NOMO-1 (cell line): Measurements from ENCODE around the gene FMO2.

Experiments
- DNase-seq, 2 experiments: peaks; one replicate each; lab custom pipeline; 2025; ENCODE audit not compliant: unreplicated experiment in 2 of 2; lab: John Stamatoyannopoulos, UW

Gene FMO2, protein sequence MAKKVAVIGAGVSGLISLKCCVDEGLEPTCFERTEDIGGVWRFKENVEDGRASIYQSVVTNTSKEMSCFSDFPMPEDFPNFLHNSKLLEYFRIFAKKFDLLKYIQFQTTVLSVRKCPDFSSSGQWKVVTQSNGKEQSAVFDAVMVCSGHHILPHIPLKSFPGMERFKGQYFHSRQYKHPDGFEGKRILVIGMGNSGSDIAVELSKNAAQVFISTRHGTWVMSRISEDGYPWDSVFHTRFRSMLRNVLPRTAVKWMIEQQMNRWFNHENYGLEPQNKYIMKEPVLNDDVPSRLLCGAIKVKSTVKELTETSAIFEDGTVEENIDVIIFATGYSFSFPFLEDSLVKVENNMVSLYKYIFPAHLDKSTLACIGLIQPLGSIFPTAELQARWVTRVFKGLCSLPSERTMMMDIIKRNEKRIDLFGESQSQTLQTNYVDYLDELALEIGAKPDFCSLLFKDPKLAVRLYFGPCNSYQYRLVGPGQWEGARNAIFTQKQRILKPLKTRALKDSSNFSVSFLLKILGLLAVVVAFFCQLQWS

DNA sequence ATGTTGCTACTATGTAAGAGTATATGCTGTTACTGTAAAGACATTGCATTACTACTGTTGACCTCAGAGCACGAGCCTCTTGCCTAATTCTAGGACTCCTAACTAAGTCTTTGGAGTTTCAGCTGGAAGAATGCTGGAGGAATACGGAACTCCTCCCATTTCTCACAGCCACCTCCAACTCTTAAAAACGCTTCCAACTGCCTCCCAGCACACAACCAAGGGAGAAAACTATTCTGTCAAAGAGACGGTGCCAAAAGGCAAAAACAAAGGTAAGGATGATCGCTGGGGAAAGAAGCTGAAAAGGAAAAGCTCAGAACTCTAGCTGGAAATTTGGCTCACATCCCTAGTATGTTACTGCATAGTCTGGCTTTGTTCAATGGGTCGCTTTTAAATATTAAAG, at the start of gene FMO2:
TSS of gene FMO2 (plus strand) at position 210 of the 400 bp plus-strand sequence. CDS start 414 bp downstream, outside the sequence.
- DNase-seq: no peak

DNA sequence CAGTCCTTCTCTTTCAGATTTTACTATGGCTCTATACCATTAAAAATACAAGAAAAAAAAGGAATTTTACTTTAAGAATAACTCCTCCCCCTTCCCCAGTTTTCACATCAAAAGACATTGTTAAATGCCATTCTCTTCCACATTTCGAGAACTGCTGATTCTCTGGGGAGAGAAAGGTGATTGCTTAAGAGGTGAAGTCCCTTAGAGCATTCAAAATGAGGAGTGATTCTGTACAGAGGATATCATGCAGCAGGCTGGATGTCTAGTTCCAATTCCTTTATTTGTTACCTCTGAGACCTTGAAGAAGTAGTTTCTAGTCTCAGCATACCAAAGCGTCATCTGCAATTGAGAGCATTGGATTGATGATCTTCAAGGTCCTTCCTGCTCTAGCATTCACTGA, 47.5 kb upstream of the FMO2 start:
- no peak for DNase-seq

DNA sequence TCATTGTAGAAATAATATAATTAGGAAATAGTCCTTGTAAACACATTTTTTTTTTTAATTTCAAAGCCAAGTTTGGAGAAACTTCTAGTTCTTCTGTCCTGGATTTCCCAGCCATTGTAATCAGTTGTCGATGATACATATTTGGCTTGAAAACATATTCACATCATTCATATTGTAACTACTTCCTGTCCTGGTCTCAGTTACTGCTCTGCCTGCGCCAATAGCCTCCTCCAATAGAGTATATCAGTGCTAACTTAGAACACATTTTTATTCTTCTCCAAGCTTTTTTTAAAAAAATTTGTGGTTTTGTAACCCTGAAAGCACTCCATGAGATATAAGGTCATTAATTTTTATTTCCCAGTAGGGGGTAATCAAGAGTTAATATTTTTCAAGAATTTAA, 46.1 kb upstream of the FMO2 start:
- no peak for DNase-seq

DNA sequence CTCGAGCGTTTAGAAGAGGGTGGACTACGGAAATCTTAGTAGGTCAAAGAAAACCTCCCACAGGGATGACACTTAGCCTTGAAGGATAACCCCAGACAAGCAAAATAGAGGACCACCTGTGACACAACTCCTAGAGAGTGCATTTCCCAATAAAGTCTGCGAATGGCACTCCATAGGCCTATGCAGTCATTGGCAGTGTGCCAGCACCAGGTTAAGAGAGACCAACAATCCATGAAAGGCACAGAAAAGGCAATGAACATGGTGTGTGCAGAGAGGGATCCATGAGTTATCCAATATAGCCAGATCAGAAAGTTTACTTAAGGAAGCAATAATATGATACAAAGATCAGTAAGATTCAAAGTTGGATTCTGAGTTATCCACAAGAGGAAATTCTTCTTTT, 45.2 kb upstream of the FMO2 start:
- DNase-seq: no peak

DNA sequence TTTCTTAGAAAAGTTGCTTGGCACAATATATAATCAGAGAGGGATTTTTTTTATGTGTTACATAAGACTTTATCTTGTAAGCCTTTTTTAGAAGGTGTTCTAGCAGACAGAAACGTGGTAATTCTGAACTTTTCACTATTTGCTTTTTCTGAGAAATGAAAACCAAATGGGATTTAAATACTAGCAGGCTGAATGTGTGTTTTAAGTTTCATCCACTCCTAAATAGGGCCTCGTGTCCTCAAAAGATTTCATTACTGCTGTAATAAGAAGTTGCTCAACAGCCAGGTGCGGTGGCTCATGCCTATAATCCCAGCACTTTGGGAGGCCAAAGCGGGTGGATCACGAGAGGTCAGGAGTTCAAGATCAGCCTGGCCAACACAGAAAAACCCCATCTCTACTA, 44.7 kb upstream of the FMO2 start:
- DNase-seq: no peak

DNA sequence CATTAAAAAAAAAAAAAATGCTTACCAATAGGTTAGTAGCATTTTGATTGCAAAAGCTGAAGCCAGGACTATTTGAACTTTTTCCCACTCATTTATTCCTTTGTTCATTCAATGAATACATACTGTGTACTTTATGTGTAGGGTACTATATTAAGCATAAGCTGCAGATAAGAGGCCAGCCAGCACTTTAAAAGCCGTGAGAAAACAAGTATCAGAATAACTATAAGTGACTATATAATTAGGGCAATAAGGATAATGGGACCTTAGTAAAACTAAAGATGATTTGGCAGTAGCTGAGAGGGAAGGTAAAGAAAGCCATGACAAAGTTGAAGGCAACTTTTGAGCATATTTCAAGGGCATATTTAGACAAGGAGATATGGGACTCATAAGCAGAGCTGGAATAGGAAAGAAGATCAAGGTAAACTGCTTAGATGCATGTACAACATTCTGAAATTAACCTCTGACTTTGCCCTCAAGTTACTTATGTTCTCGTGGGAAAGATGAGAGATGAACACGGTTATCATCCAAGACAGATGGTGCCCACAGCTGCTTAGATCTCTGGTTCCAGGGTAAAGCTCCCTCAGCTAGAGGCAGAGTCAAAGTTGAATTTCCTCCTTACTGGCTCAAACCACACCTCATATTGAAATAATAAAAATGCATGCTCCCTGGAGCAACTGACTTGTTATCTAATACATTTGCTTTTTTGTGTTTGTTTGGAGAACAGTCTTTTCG, 44.0 kb upstream of the FMO2 start:
- DNase-seq: no peak

DNA sequence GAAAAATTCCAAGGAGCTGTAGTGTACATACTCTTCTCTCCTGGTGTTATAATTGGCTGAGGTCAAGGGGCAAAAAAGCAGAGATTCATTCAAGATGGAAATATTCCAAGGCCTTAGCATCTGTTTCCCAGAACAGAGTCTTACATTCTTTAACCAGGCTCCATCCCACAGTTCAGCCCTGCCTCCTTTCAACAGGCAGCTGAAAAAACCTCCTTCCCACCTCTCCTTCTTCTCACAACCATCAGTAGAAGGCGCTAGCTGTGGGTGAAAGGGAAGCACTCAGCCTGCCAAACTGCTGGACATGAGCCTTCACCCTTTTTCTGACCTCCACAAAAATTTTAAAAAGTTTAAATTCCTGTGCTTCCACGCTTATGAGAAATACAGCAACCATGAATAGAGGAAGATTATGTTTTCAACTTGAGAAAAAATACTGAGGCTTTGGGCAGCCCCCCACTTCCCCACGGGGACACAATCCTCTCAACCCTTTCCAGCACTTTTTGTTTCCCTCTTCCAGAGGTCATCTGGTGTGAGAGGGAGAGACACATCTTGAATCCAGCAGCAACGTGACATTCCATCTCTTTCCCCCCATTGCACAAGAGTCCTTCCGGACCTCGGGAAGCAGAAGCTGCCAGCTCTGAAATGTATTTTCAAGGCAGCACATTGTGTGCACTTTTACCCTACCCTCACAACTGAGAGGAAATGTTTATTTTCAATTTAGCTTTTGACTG, 43.2 kb upstream of the FMO2 start:
- DNase-seq: no peak

DNA sequence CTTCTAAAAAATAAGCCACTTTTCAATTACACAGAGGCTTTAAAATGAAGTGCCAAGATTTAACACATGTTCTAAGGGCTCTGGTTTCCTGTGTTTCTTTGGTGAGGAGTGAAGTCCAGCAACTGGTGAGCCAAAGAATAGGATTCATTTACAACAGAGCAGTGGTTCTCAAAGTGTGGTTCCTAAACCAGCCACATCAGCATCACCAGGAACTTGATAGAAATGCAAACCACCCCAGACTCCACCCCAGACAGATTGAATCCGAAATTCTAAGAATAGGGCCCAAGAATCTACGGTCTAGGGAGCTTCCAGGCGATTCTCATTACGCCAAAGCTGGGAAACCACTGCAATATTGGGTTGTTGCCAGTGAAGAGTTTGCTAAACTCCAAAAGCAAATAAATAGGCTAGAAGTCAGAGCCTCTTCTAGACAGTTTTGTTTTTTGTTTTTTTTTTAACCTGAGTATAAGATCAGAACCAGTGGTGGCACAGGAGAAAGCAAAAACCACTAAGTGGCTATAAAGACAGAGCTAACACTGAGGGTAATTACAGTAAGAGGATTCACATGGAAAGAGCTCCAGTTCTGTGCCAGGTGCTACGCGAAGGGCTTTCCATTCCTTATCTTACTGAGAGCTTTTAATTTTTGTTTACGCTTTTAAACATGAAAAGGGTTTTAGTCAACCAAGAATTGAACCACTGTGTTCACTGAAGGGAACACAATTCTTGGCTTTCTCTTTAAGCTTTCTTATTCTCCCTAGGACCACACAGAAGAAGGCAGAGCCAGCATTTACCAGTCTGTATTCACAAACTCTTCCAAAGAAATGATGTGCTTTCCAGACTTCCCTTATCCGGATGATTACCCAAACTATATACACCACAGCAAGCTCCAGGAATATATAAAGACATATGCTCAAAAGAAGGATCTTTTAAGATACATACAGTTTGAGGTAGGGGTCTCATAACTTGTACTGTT, 42.4 kb upstream of the FMO2 start:
- no peak for DNase-seq

DNA sequence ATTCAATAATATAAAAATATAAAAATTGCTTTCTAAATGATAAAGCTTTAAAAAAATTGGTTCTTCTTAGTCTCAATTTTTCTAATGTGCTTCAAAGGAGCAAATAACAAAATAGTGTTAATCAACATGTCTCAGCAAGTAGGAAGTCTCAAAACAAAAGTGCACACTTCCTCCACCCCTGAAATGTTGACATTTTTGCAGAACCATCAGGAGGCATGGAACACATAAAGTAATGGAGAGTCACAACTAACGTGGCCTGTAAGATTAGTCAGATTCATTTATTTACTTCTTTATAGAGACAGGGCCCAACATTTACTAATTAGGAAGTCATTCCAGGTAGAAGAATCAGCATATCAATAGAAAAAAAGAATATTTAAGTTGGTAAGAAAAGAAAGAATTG, 34.9 kb upstream of the FMO2 start:
- no peak for DNase-seq

DNA sequence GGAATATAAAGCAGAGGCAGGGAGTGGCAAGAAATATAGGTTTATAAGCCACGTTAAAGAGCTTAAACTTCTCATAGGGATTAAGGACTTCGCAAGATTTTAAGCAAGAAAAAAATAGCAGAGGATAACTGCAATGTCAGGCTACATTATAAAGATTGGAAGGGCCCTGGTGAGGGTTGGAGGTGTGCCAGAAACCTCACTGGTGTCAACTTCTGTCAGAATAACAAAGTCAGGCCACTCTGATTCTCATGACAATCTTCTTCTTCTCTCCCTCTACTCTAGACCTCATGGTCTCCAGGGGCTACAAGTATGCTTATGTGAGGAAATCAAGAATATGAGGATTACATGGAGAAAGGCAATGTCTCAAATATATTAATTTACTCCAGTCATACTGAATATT, 32.6 kb upstream of the FMO2 start:
- no peak for DNase-seq

DNA sequence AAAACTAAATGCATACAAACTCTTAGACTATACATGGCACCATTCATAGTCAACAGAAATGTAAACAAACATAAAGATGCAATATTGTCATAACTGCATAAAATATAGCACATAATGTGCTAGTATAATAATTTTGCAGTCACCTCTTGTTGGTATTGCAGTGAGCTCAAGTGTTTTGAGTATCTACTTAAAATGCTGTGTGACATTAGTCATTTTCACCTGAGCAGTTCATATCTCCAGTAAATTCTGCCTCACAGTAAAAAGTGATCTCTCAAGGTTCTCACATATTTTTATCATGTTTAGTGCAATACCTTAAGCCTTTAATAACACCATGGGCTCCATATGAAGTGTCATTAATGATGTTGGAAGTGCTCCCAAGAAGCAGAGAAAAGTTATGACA, 29.6 kb upstream of the FMO2 start:
- DNase-seq: no peak

DNA sequence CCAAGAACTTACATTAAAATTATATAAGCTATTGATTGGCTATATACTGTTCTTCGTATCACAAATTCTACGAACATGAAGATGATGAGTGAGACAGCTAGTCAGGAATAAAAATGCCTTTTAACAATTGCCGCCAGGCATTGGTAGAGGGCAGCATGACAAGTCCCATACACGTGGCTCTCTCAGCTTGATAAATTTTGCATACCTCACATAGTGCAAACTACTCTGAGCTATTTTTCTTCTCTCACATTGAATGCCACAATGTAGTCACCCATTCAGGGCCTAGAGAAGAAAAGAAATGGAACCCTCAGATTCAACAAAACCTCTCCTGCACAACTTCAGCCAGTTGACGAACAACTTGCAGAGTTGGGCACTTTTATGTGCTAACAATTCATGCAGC, 27.0 kb upstream of the FMO2 start:
- DNase-seq: no peak

DNA sequence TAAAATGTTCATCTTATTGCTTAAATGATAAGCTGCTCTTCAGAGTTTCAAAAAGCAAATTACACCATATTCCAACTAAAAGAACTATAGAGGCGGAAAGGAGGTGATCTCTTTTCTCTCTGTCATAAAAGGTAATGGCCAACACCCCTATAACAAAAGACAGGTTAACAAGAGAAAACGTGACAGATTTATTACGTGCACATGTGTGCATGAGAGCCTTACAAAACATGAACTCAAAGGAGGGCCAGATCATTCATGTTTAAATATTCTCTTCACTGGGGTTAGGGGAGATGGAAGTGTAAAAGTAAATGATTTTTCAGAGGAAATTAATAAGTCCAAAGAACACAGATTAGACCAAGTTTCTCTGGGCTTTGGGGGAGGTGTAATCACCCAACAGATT, 26.5 kb upstream of the FMO2 start:
- no peak for DNase-seq

DNA sequence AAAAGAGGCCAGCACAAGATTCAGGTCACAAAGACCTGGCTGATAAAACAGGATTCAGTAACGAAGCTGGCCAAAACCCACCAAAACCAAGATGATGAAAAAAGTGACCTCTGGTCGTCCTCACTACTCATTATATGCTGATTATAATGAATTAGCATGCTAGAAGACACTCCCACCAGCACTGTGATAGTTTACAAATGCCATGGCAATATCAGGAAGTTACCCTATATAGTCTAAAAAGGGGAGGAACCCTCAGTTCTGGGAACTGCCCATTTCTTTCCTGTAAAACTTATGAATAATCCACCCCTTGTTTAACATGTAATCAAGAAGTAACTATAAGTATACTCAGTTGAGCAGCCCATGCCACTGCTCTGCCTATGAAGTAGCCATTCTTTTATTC, 26.0 kb upstream of the FMO2 start:
- DNase-seq: no peak

DNA sequence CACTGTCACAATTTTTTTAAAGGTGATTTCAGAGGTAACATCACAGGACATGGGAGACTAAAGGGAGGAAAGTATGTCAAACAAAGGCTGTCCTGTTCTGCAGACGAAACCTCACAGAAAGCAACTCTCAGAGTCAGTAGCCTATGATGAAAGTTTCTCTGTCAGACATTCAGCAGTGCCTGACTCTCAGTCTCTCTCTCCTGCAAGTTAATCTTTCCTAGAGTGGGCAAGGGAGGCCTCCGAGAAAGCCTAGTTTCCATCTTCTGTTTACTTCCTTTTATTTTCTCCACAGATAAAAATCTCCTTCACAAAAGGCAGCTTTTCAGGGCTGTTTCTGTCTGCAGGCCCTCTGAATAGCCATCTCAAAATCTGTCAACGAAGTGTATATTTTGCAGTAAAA, 24.9 kb upstream of the FMO2 start:
- no peak for DNase-seq

DNA sequence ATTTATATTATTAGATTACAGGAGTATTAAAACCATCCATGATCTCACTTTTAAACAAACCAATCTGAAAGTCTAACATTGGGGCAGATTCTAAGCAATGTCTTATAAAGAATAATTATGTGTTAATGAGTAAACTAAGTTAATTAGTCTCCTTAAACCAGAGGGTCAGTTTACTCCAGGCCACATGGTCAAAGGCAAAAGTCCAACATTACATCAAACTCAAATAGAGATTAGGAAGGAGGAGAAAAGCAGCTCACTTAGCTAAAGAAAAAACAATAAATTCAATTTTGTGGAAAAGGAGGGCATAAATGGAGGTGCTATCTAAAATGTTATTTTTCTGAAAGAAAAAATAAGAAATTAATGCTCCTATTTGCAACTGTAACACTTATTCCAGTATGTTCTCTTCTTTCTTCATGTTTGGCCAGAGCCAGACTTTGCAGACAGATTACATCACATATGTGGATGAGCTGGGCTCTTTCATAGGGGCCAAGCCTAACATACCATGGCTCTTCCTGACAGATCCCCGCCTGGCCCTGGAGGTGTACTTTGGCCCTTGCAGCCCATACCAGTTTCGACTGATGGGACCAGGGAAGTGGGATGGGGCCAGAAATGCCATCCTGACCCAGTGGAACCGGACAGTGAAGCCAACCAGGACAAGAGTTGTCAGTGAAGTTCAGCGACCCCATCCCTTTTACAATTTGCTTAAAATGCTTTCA, 24.3 kb upstream of the FMO2 start:
- DNase-seq: no peak

DNA sequence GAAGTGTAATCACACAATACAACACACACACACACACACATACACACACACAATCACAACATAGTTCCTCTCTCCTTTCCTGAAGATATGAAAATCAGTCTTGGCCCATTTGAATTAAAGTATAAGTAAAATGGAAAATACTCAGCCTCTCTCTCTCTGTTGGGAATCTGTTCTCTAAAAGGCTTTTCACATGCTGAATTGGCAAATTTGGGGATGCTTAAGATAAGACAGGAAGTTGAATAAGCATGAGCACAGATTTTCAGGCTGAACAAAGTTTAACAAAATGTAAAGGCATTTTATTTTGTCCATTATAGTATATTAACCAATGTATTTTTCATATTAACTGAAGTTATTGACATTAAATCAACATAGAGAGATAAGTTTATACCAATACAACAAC, 23.7 kb upstream of the FMO2 start:
- no peak for DNase-seq

DNA sequence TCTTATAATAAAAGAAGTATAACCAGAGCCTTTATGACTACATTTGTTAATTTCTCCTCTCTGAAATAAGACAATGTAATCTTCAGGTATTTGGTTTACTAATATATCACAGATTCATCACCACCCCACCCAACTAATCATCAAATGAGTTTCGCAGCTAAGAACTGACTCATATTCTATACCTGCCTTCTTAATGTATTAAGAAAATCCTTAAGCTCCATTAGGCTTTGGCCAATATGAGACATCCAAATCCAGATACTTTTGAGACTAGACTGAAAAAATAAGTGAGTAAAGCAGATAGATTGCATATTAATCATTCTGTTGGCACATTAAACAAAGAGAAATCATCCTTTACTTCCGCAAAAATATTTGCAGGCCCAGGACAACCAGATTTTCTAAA, 18.7 kb upstream of the FMO2 start:
- no peak for DNase-seq

DNA sequence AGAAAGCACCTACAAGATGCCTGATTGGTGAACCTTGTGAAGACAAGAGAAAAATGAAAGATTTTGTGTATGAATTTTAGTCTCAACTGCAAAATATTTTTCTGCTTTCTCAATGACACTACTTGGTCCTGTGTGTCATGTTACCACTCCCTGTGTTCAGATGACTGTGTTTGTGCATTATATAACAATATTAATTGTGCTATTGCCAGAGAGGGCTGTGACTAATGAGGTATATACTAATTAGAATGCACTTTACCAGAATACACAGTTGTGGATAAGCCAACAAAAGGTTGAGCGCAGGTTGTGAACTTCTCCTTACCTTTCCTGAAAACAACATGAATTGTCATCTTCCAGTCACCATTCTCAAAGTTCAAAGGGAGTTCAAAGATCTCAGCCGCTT, 17.3 kb upstream of the FMO2 start:
- DNase-seq: no peak

DNA sequence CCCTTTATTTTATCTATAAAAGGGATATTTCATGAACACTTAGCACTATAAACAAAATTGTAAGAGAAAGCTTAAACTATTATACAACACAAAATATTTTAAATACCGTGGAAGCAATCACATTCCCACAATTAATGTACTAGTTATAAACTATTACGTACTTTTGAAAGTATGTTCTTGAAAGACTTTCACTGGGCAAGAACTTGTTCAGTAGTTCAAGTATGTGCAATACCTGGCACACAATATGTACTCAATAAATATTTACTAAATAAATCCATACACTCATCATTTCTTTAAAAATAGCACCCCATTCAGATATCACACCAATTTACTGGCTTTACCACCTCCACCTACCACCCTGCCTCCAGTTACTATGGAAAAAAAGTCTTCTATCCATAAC, 12.6 kb upstream of the FMO2 start:
- DNase-seq: no peak
